ENCODE measurements around the gene ANO7.

- TF ChIP-seq EZH2 (IDR thresholded peaks at IDR 0.05; ENCODE audit: insufficient read depth, poor library complexity, severe bottlenecking) (no peak), EZH2phosphoT487 (IDR thresholded peaks at IDR 0.05; ENCODE audit: insufficient read depth, low read depth) (no peak)
Observed at GRCh38 chr2:241187918-241188234, 601 bp upstream of the ANO7 start.

Measured in GM23248 (cell line).